Stimulated activated CD8-positive, alpha-beta memory T cell treated with anti-CD3 and anti-CD28 coated beads, Interleukin-15, amount 100 ng/mL, for 4 hours (primary cell): ENCODE measurements around the gene DCP2.

Experiments used
- DNase-seq, 2 donors: peaks; one replicate each; pipeline ENCODE4 v3.0.0-alpha.2; 2020; ENCODE audit warnings: low read depth in 2 of 2

DCP2 gene

DNA sequence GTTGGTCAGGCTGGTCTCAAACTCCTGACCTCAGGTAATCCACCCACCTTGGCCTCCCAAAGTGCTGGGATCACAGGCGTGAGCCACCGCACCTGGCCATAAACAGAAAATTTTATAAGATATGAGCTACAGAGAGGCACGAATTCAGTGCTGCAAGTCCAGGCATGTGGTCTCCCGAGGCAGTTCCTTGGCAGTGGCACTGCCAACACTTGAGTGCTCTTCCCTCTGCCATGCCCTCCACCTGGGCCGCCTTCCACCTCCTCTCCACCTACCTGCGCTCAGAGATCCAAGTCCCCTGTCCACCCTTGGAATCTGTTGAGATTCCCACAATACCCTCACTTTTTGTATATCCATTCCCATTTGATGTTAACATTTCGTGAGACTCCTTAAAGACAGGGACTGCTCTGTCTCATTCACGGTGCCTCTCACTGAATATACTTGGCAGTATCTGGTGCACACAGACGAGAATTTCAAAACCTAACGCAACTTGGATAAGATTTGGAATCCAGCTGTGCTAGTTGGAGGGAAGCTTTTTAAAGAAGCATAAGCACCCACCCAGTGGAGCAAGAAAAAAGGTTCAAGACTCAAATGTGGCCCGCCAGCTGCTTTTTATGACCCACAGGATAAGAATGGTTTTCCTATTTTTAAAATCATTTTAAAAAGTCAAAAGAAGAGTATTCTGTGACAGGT lies 68.3 kb downstream of the DCP2 start:
- no peak for DNase-seq

DNA sequence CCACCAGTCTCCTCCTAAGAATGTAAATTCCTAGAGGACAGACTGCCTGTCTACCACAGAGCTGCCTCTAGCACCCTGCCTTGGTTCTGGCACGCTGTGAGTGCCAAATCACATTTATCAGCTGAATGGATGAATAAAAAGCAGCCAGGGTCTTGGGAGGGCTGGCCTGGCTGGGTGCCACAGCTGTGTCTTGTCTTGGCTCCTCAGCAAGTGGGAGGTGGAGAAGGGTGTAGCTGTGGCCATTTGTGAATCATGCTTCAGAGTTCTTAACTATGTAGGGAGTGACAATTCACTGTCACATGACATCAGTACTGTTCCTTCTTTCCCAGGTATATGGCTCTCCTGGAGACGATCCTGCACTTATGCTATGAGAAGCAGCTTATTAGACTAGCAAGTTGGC lies 70.6 kb downstream of the DCP2 start:
- no peak for DNase-seq

DNA sequence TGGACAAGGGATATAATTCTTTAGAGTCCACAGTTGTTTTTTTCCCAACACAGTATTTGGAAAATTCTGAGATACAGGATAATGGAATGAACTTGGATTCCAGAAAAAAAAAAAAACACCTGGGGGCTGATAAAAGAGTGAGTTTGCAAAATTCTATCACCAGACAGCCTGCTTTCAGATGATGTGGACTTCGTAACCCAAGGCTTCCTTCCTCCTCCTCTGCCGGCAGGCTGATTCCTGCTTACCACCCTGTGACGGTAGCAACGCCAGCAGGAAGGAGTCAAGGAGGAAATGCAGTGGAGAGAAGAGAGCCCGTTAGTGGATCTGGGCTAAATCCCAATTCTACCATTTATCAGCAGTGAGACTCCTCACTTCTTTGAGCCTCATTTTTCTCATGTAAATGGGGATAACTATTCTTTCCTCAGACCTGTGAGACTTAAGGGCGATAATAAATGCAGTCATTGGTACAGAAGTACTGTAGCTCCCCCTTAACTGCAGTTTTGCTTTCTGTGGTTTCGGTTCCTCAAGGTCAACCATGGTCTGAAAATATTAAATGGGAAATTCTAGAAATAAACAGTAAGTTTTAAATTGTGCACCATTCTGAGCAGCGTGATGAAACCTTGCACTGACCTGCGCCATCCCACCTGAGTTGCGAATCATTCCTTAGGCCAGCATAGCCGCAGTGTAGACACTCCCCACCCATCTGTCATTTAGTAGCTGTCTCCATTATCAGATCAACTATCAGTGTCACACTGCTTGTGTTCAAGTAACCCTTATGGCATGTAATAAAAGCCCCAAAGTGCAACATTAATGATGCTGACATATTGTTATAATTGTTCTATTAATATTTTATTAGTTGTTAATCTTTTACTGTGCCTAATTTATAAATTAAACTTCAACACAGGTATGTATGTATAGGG lies 71.4 kb downstream of the DCP2 start:
- DNase-seq: no peak

DNA sequence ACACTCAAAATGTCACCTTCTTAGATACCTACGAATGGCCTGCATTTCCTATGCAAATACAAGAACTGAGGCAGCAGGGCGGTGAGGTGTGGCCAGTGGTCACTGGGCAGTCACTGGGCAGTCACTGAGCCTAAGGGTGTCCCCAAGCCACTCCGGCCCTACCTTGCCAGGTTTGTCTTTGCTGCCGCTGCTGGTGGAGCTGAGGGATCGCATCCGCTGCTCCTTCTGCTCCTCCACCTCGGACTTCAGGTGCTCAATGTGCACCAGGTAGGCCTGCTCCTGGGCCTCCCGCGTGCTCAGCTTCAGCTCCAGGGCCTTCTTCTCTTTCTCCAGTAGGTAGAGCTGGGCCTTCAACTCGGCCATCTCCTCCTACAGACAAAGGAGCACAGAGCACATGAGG lies 72.3 kb downstream of the DCP2 start:
- DNase-seq: no peak

DNA sequence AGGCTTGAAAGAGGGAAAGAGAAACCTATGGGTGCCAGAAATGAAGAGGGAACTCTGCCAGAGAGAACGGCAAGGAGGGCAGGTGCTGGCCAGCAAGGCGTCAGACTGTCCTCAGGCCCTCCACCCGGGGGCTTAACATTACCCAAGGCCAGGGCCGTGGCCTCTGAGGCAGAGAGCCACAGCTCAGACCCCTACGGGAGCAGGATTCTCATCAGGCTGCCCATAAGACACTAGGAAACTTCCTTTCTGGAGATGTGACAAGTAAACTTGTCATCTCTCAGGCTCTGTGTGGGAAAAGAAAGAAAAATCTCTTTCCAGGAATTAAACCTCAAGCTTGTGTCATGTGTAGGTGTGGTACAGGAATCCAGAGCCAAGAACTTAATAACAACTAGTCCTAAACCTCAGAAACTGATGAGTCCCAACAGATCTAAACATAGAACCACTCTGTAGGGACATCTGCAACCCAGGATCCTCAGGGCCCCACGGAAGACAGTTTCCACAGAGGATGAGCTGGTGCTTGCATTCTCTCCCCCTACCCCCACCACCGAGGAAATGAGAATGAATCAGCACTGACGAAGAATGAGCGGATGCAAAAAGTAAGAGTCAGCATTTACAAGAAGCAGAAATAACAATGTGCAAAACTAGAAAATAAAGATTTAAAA lies 74.3 kb downstream of the DCP2 start:
- no peak for DNase-seq

DNA sequence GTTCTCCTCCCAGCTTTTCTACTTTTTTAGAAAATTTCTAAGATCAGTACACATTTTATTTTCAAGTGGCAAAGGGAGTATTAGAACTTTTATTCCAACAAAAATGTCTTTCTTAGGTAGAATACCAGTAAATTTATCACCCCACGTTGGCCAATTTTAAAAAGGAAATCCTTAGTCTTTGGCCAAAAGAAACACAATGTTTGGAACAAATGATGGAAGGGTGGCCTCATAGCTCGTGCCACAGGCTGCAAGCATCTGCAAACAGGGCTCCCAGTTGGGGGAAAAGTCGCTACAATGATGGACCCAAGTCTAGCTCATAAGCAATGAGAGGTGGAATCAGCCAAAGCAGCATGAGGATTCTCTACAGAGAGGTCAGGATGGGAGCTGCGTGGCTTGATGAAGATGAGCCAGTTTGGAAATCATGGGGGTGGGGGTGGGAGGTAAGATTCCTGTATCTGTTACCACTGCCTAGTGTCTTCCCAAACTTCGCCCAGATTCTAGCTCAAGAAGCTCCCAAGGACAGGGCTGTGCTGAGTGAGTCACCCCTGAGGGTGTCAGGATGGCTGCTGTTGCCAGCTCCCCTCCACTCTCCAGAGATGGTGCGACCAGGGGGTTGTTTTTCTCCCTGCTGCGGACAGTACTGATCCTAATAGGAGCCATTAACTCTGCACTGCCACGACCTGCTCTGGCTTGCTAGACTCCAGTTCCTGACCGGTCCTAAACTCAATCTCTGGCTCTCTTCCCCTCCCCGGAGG lies 75.6 kb downstream of the DCP2 start:
- no peak for DNase-seq

DNA sequence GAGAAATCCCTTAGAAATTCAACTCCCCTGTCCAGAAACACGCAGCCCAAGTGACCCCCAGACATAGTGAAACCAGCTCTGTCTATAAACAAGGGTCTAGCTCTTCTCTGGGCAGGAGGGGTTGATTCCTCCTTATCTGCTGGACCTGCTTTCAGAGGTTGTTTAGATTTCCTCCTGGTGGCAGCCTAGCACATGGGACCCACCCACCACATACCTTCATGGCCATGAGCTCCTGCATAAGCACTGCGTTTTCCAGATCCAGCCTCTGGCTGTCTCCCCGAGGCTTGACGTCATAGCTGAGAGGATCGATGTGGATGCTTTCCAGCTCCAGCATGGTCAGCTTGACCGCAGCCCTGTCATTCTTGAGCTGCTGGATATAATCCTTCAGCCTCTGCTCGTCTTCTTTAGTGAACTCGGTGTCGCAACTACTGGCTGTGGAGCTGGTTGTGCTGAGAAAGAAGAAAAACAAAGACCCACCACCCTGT lies 77.0 kb downstream of the DCP2 start:
- no peak for DNase-seq

DNA sequence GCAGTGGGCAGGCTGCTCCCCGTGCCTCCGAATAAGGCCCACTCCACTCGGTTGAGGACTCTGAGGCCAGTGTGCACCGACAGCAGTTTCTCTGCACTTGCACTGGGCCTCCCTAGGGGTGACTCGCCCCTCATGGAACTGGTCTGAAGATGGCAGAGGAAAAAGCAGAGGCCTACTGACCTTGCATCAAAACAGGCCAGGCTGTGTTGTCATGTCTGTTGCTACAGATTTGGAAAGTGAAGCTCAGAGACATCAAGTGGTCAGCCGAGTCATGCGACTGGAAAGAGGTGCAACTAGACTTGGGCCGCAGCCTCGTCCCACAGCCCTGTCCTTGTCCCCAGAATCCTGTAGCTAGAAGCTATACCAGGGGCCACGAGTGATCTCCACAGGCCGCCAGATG lies 78.3 kb downstream of the DCP2 start:
- no peak for DNase-seq

DNA sequence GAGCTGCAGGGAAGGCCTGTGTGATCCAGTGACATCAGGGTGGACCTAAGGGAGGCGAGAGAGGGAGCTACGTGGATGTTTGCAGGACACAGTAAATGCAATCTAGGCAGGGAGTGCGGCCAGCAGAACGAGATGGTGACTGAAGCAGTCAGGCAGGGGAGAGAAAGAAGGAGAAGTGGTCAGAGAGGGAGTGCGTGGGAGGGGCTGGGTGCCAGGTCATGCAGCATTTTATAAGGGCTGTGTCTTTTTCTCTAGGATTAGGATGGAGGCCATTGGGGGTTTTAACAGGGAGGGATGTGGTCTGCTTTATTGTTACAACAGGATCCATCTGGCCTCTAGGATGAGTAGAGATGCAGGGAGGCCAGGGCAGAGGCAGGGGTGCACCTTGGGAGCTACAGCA lies 80.4 kb downstream of the DCP2 start:
- DNase-seq: no peak

DNA sequence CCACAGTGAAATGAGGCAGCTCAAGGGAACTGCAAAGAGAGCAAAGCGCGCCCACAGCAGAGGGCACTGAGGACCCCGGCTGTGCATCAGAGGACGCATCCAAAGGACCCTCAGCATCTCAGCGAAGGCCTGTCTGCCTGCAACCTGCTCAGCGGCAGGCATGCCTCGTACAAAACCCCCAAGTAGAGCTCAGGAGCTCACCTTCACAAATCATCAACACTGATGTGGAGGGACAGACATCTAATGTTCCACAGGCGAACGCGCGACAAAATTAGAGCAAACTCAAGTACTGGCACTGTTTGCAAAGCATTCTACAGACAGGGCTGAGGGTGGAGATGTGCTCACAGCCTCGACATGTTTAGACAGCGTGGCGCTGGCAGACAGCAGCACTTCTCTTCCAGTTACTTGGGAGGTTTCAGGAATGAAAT lies 81.0 kb downstream of the DCP2 start:
- DNase-seq: no peak

DNA sequence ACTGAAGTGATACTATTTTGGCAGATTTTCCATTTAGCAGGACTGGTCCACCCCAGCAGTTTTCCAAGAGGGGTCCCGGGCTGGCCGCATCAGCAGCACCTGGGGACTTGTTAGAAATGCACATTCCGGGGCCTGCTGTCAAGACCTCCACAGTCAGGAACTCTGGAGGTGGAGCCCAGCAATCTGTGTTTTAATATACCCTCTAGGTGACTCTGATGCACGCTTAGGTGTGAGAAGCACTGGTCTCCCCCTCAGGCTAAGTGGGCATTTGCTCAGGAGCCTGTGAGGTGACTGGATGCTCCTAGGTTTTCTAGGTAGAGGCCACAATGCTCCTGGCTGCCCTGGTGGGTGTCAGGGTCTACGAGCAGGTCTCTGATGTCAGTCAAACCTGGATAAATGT lies 81.7 kb downstream of the DCP2 start:
- no peak for DNase-seq

DNA sequence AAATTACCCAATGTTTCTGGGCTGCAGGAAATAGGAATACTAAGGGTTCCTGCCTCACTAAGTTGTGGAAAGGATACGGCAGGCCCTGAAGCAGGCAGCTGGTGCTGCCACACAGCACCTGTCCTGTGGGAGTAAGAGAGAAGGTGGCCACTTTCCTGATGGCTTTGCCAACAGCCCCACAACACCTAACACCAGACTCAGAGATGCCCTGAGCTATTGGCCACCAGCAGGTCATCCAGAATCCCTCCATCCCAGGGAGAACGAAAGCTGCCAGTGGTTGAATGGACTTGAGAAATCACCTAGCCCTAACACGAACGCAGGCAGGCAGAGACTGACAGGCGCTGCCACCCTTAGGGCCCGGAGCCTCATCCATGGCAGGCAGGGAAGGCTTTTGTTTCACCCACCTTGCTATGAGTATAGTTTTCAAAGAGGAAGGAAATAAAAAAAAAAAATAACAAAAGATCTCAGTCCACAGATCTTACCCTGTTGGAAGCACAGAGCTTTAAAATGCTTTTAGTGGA lies 82.2 kb downstream of the DCP2 start:
- DNase-seq: no peak

DNA sequence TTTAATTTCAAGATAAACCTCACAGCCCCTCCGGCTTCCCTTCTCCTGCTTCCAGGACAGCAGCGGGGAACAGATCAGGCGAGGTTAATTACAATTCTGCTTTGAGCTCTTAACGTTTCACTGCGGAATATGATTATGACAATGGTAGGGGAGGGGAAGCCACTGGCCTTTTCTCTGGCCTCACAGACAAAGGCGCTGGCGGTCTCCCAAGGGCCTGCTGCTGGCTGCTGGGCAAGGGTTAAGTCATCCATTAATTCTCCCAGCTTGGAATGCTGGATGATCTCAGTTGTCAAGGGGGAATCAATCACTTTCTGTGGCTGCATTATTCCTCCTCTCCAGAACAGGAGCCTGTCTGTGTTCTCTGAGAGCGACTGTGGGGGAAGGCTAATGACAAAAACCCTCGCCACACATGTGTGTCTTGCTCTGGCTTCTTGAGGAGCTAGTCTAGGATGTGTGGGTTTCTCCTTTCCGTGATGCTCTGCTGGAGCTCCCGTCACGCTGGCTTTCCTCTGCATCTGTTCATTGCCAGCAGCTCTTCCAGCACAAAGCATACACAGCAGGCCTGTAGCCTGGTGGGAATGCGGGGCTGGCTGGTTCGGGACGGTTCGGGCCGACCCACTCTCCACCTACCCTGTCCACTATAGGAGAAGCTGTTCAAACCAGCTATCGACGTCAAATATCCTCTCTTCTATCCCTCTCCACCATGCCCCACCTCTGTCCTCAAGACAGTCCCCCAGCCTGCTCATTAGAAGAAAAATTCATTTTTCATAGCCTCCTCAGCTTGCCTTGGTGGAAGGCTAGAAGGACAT lies 82.8 kb downstream of the DCP2 start:
- DNase-seq: no peak

DNA sequence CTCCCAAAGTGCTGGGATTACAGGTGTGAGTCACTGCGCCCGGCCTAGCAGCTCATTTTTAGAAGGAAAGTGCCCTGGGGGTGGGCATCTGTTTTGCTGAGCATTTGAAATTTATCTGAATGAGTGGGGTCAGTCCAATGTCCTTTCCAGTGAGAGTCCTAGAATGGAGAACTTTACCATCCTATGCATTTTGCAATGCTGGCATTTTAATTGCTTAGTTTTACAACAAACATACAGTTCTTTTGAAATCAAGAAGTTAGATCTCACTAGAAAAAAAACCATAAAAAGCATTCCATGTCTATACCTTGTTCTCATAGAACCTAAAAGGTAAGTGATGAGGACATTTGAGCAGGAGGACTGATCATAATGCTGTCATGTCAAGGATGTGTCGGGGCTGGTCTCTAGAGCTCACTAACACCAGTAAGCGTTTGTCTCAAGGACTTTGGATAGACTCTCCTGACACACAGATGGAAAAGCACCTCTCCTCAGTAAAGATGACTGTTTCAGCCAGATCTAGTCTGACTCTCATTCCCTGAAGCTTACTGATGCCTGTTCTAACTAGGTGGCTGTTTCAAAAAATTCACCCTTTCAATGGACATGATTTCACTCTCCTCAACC lies 83.9 kb downstream of the DCP2 start:
- no peak for DNase-seq

DNA sequence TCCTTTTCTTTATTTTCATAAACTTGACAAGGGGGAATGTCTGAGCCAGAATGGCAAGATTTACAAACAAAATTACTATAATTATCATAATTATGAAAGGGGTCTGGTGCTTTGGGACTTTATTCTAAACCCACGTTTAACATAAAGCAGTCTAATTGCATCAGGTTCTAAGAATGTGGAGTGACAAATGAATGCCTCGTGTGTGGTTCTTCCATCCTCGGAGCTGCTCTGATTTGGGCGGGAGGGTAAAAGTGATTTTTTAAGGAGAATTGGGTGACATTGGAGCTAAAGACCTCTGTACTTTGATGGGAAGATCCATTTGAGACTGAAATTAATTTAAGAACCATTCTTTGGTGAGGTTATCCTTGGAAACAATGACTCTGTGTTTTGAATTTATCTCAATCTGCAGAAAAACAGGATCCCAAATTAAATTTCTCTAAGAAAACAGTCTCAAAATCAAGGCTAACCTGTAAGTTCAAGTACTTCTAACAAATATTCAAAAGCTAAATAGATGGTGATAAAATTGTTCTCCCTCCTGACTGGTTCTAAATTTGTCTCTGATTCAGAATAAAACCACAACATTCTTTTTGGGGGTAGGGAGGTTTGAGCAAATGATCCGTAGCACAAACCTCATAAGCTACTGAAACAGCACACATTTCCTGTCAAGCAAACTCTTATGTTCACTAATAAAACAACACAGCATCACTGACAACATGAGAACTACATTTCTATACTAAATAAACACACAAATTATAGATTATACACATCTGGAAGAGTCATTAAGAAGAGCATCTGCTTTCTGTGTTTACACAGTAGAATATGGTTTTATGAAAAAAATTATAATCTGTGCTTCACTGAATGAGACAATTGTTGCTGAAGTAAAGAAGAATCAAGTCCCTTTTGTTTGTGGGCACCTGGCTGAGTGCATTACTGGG lies 85.5 kb downstream of the DCP2 start:
- no peak for DNase-seq

DNA sequence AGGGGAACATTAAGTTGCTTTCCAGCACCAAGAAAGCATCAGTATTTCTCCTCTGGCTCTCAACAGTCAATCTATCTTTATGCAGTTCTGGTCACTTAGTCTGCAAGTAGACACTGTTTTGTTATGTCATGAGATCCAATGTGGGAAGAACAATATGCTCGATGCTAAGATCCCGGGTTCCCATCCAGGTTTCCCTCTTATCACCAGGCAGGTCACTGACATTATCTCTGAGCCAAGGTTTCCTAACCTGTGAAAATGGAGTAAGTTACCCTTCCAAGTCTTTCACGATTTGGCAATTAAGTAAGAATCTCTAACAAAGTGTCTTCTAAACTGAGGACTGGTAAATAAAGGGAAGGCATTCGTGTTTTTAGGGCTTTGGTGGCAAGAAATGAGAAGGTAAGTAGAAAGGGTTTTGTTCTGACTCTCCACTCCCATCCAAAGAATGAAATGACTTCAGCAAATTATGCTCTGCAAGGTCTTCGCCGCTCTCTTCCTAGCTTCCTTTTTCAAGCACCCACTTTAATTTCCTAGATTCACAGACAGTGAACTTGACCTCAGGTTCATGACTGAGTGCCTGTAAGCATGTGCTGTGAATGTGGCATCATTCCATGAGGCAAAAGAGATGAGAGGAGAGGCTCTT lies 86.4 kb downstream of the DCP2 start:
- DNase-seq: no peak

DNA sequence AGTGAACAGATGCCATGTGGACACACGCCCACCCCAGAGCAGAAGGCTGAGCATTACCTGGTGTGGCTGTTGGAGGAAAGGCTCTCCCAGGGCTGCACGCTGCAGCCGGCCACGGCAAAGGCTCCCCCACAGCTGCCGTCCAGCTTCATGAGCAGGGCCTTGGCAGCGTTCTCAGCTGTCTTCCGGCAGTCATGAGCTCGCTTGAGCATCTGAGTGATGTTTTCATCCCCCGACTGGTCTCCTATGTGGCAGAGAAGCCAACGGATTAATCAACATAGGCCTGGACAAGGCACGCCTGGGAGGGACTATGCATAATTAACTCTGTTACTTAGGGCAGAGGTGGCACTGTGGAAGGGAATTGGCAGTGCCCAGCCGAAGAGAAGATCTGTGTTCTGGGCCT lies 87.3 kb downstream of the DCP2 start:
- DNase-seq: no peak

DNA sequence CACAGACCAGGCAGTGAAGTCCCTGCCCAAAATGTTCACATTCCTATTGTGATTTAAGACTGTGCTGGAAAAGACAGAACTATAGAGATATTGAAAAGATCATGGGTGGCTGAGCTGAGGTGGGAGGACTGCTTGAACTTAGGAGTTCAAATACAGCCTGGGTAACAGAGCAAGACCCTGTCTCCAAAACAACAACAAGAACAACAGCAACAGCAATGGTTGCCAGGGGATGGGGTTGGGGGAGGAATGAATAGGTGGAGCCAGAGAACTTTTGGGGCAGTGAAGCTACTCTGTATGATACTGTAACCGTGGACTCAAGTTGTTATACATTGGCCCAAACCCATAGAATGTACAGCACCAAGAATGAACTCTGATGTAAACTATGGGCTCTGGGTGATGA lies 88.2 kb downstream of the DCP2 start:
- no peak for DNase-seq

DNA sequence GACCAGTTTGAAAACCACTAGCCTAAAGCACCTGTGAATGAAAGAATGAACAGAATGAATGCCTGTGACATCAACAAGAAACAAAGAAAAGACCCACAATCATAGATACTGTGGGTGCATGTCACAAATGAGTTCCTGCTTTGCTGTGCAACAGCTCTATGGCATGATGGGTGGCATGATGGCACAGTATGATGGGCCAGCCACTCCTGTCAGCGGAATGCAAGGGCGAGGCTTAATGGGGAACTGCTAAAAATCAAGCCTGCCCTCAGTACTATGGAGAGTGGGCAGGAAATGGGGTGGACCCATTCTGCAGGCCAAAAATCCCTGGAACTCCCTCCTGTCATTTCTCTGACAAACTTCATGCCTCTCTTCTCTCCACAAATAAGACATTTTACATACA lies 89.0 kb downstream of the DCP2 start:
- no peak for DNase-seq
